Activated CD4-positive, alpha-beta T cell treated with anti-CD3 and anti-CD28 coated beads, Interleukin-2, amount 10 ng/mL, durations not matched to agents 24 days and 14 days (primary cell): Measurements from ENCODE around the gene MAGI2. TPM values are rescaled to one million over a fixed set of nuclear protein-coding genes. Genes with fewer than 3 reads are reported as not detected.
A peak's percentile ranks its signal among the peaks of the same experiment; 100 is the strongest.
"Not testable (repeated sequence)": the region's sequence is repeated elsewhere in the genome, so short reads cannot be mapped to it uniquely, and the experiment has no call there.

ENCODE experiments used
- DNase-seq: peaks from one replicate; pipeline ENCODE4 v3.0.0; 2022
- H3K27ac Mint-ChIP-seq: one replicate; pipeline ENCODE4 v1.8.0; 2022; ENCODE audit warnings: mild to moderate bottlenecking, mixed read lengths
- H3K27me3 Mint-ChIP-seq: one replicate; pipeline ENCODE4 v1.8.0; 2022; ENCODE audit warnings: mixed read lengths
- H3K36me3 Mint-ChIP-seq: one replicate; pipeline ENCODE4 v1.8.0; 2022; ENCODE audit warnings: low read depth, mild to moderate bottlenecking, mixed read lengths
- H3K4me1 Mint-ChIP-seq: one replicate; pipeline ENCODE4 v1.8.0; 2021; ENCODE audit warnings: mixed read lengths
- H3K4me3 Mint-ChIP-seq: one replicate; pipeline ENCODE4 v1.8.0; 2022; ENCODE audit warnings: mild to moderate bottlenecking, moderate library complexity, mixed read lengths
- H3K9me3 Mint-ChIP-seq: one replicate; pipeline ENCODE4 v1.8.0; 2021; ENCODE audit warnings: mixed read lengths
- intact Hi-C: fragments of 100-400 bp; cut with micrococcal nuclease; formaldehyde crosslinking; loops from one replicate; pipeline ENCODE4 v1.15.1; 2023
- total RNA-seq: library from RNA; stranded (reverse); gene quantifications from 2 replicates; pipeline ENCODE4 v1.2.3, GENCODE V29; 2022

The MAGI2 gene
- total RNA-seq, 1 donor from 2014 or later: 0.12 TPM

GRCh38 chr7:78018641-78019446 lies 1434.6 kb downstream of the MAGI2 start:
- peaks cover 59% of the 10 kb centered on the region for H3K27me3 Mint-ChIP-seq
- intact Hi-C loops: no loop called here
- H3K9me3 Mint-ChIP-seq: no peaks in the 10 kb centered on the region
- DNase-seq: peak; percentile 62
- peaks cover 13% of the 10 kb centered on the region for H3K4me1 Mint-ChIP-seq
- H3K27ac Mint-ChIP-seq: peak overlapping the region; percentile 83
- H3K36me3 Mint-ChIP-seq: no peaks in the 10 kb centered on the region
- H3K4me3 Mint-ChIP-seq: peak overlapping the region; percentile 85

DNA sequence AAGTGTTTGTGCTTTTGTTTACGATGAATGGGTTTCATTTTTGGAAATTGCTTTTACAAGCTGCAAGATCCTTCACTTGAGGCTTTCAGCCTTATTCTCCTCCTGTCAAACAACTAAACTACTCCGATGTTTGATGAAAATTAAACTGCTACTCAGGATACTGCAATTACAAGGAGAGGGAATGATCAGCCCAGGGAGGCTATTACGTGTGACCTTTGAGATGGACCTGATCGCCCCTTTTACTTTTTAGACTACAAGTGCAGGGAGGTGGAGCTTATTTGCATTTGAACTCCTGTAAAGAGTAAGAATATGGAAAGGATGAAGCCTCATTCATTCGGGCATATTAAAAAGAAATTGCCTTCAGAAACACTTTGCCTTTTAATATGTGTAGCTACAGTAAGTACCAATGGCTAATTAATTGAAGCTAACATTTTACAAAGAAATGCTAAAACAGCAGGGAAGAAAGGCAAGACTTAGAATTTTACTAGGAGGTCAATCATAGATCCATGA lies 1435.8 kb downstream of the MAGI2 start:
- Mint-ChIP-seq H3K27ac (no peak overlapping the region), H3K9me3 (no peaks in the 10 kb centered on the region), H3K4me3 (peak overlapping the region; percentile 22), H3K27me3 (peaks cover 60% of the 10 kb centered on the region), H3K36me3 (no peaks in the 10 kb centered on the region), H3K4me1 (peaks cover 13% of the 10 kb centered on the region)
- DNase-seq: no peak
- intact Hi-C loops: no loop called here

- no peaks in the 10 kb centered on the region for H3K9me3 Mint-ChIP-seq
- DNase-seq: no peak
- H3K27ac Mint-ChIP-seq: no peak overlapping the region
- intact Hi-C loops: no loop called here
- peaks cover 12% of the 10 kb centered on the region for H3K4me1 Mint-ChIP-seq
- H3K4me3 Mint-ChIP-seq: no peak overlapping the region
- H3K36me3 Mint-ChIP-seq: no peaks in the 10 kb centered on the region
- H3K27me3 Mint-ChIP-seq: peaks cover 52% of the 10 kb centered on the region
Measured at GRCh38 chr7:78015574-78016260, 1437.8 kb downstream of the MAGI2 start.

GRCh38 chr7:78014401-78014800 lies 1439.1 kb downstream of the MAGI2 start:
- H3K27me3 Mint-ChIP-seq: peaks cover 46% of the 10 kb centered on the region
- H3K9me3 Mint-ChIP-seq: no peaks in the 10 kb centered on the region
- peaks cover 6% of the 10 kb centered on the region for H3K4me1 Mint-ChIP-seq
- intact Hi-C loops: no loop called here
- no peak for DNase-seq
- H3K36me3 Mint-ChIP-seq: no peaks in the 10 kb centered on the region
- no peak overlapping the region for H3K27ac Mint-ChIP-seq
- H3K4me3 Mint-ChIP-seq: no peak overlapping the region

- no peak overlapping the region for H3K27ac Mint-ChIP-seq
- H3K9me3 Mint-ChIP-seq: no peaks in the 10 kb centered on the region
Measured at GRCh38 chr7:78013386-78013785, 1440.1 kb downstream of the MAGI2 start.

GRCh38 chr7:78011642-78012041 lies 1441.8 kb downstream of the MAGI2 start:
- Mint-ChIP-seq H3K4me1 (no peaks in the 10 kb centered on the region), H3K27ac (no peak overlapping the region), H3K4me3 (no peak overlapping the region), H3K36me3 (no peaks in the 10 kb centered on the region), H3K9me3 (no peaks in the 10 kb centered on the region), H3K27me3 (peaks cover 24% of the 10 kb centered on the region)
- intact Hi-C loops: no loop called here
- no peak for DNase-seq

More at GRCh38 chr7:78013386-78013785, 1440.1 kb downstream of the MAGI2 start:
- Mint-ChIP-seq H3K4me1 (peaks cover under 1% of the 10 kb centered on the region), H3K36me3 (no peaks in the 10 kb centered on the region), H3K4me3 (no peak overlapping the region), H3K27me3 (peaks cover 39% of the 10 kb centered on the region)
- no peak for DNase-seq
- intact Hi-C loops: no loop called here

DNA sequence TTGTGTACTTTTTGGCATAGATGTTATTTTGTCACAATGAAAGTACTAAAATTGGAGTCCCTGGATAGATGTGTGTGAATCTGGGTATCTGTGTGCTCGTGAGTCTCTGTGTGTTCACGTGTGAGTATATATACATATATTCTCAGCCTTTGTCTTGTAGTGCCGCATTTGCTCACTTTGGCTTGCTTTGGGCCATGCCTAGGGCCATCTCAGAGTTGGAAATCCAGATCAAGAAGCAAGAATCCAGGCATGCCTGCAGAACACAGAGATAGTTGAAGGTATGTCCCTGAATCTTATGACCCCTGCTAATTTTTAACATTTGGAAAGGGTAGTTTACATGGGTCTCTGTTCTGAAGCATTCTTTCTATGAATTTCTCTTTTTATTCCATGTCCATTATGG lies 1446.2 kb downstream of the MAGI2 start:
- H3K27ac Mint-ChIP-seq: no peak overlapping the region
- no peak for DNase-seq
- no peak overlapping the region for H3K4me3 Mint-ChIP-seq
- H3K9me3 Mint-ChIP-seq: no peaks in the 10 kb centered on the region
- no peaks in the 10 kb centered on the region for H3K4me1 Mint-ChIP-seq
- intact Hi-C loops: no loop called here
- no peaks in the 10 kb centered on the region for H3K36me3 Mint-ChIP-seq
- H3K27me3 Mint-ChIP-seq: peaks cover 5% of the 10 kb centered on the region

DNA sequence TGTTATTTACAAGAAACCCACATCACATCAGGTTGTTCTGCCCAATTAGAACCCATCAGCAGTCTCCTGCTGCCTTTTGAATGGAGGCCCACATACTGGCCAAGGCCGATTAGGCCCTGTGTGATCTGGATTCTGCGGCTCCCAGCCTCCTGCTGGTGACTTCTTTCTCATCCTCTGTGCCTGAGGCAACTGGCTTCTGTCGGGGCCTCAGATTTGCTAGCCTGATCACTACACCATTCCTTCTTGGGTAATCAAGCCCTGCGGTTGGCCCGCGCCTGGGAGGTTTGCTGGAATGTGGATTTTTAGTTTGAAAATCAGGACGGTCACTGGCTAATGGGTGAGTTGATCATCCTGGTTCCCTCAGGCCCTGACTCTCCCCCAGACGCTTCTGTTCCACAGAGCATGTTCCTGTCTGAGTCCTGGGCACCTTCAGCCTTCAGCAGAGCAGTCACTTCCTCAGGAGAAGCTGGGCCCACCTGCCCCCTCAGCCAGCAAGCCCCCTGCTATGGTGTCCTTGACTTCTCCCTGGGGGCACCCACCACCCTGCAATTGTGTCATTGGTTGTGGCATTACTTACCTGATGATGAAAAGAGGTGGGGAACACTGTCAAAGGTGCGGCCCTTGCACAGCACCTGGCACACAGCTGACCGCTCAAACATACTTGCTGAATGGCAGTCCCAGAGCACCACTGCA lies 1447.3 kb downstream of the MAGI2 start:
- no peaks in the 10 kb centered on the region for H3K36me3 Mint-ChIP-seq
- DNase-seq: no peak
- no peaks in the 10 kb centered on the region for H3K9me3 Mint-ChIP-seq
- intact Hi-C loops: no loop called here
- no peaks in the 10 kb centered on the region for H3K4me1 Mint-ChIP-seq
- H3K27ac Mint-ChIP-seq: no peak overlapping the region
- H3K27me3 Mint-ChIP-seq: peaks cover under 1% of the 10 kb centered on the region
- no peak overlapping the region for H3K4me3 Mint-ChIP-seq

- Mint-ChIP-seq H3K9me3 (no peaks in the 10 kb centered on the region), H3K27me3 (no peaks in the 10 kb centered on the region), H3K36me3 (no peaks in the 10 kb centered on the region), H3K4me1 (no peaks in the 10 kb centered on the region), H3K4me3 (no peak overlapping the region), H3K27ac (no peak overlapping the region)
- intact Hi-C loops: no loop called here
- DNase-seq: no peak
Measured at GRCh38 chr7:78002715-78003114, 1450.8 kb downstream of the MAGI2 start.

DNA sequence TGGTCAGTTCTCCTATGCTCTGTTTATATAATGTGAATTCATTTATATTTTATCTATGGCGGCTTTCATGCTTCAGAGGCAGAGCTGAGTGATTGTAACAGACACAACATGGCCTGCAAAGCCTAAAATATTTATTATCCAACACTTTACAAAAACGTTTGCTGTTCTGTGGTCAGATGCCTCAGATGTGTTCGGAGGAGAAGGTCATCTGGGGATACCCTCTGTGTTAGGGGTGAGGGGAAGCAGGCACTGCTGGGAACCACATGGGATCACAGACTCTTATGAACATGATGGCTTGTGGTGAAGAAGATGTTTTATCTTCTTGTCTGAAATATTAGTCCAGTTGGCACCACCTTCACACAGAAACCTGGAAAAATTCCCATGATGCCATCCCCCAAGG lies 1451.4 kb downstream of the MAGI2 start:
- Mint-ChIP-seq H3K4me3 (no peak overlapping the region), H3K36me3 (no peaks in the 10 kb centered on the region), H3K9me3 (no peaks in the 10 kb centered on the region), H3K27me3 (no peaks in the 10 kb centered on the region), H3K27ac (no peak overlapping the region), H3K4me1 (no peaks in the 10 kb centered on the region)
- DNase-seq: no peak
- intact Hi-C loops: no loop called here

GRCh38 chr7:77999168-77999567 lies 1454.3 kb downstream of the MAGI2 start:
- H3K27me3 Mint-ChIP-seq, H3K27ac Mint-ChIP-seq, H3K9me3 Mint-ChIP-seq, DNase-seq, H3K4me3 Mint-ChIP-seq, H3K4me1 Mint-ChIP-seq, intact Hi-C loops, H3K36me3 Mint-ChIP-seq: not testable (repeated sequence)

- DNase-seq: no peak
- Mint-ChIP-seq H3K4me3 (no peak overlapping the region), H3K4me1 (no peaks in the 10 kb centered on the region), H3K27ac (no peak overlapping the region), H3K36me3 (no peaks in the 10 kb centered on the region), H3K9me3 (no peaks in the 10 kb centered on the region), H3K27me3 (no peaks in the 10 kb centered on the region)
- intact Hi-C loops: no loop called here
Measured at GRCh38 chr7:77995717-77996116, 1457.8 kb downstream of the MAGI2 start.

DNA sequence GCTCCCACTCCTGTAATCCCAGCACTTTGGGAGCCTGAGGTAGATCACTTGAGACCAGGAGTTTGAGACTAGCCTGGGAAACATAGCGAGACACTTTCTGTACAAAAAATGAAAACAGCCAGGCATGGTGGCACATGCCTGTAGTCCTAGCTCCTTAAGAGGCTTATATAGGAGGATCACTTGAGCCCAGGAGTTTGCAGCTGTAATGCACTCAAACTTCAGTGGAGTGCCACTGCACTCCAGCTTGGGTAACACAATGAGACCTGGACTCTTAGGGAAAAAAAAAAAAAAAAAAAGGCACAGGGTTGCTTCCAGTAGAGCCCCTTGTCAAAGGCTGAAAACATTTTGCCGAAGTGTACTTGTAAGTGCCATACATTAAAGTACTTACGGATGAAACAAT lies 1459.6 kb downstream of the MAGI2 start:
- intact Hi-C loops: no loop called here
- DNase-seq: no peak
- no peak overlapping the region for H3K27ac Mint-ChIP-seq
- H3K4me3 Mint-ChIP-seq: no peak overlapping the region
- H3K4me1 Mint-ChIP-seq: no peaks in the 10 kb centered on the region
- no peaks in the 10 kb centered on the region for H3K27me3 Mint-ChIP-seq
- no peaks in the 10 kb centered on the region for H3K36me3 Mint-ChIP-seq
- no peaks in the 10 kb centered on the region for H3K9me3 Mint-ChIP-seq

DNA sequence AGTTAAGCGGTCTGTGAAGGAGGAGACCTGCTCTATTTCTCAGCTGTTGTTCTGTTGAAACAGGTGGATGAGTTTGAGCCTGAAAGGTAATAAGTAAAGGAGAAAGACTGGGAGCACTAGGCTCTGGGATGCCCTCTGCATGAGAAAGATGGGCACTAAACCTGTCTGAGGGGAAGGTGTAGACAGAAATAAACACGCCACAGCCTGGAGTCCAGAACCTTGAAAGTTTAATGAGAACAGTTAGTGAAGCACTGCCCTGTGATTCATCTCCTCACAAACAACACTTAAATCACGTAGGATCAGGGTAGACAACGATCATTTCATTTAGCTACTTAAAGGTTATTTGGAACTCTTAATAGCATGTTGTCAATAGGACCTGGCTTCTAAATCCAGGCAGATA lies 1461.8 kb downstream of the MAGI2 start:
- H3K27ac Mint-ChIP-seq: no peak overlapping the region
- peaks cover 4% of the 10 kb centered on the region for H3K27me3 Mint-ChIP-seq
- no peaks in the 10 kb centered on the region for H3K36me3 Mint-ChIP-seq
- H3K4me3 Mint-ChIP-seq: no peak overlapping the region
- no peaks in the 10 kb centered on the region for H3K9me3 Mint-ChIP-seq
- H3K4me1 Mint-ChIP-seq: no peaks in the 10 kb centered on the region
- DNase-seq: no peak
- intact Hi-C loops: no loop called here
